ENCODE measurements around the gene MZT1. TPM values are rescaled to one million over a fixed set of nuclear protein-coding genes. Genes with fewer than 3 reads are reported as not detected.

MZT1 gene
- total and polyA plus RNA-seq, 9 of the 15 experiments (the other 6 are each of a cell fraction or from before 2014, with no cell fraction given): 15.3 to 31.6 (median 24.1) TPM

GRCh38 chr13:72774019-72774418, 46.6 kb upstream of the MZT1 start:
- peaks cover 20% of the 10 kb centered on the region for H3K79me2 ChIP-seq (ENCODE audit: control insufficient read depth, insufficient read depth, low read length)

GRCh38 chr13:72763411-72763810, 36.0 kb upstream of the MZT1 start:
- POLR2A ChIA-PET: no interaction called here
- no peak overlapping the region for H2AFZ ChIP-seq (ENCODE audit: low read depth, low read length)
- TF ChIP-seq THRB (CRISPR knock-in tag; conservative IDR thresholded peaks at IDR 0.05): no peak
- no peak for TF ChIP-seq PHB2 (IDR thresholded peaks at IDR 0.05; ENCODE audit: low read depth)
- TF ChIP-seq ZNF785 (CRISPR knock-in tag; IDR thresholded peaks at IDR 0.05): no peak
- no peak overlapping the region for H3K4me2 ChIP-seq (ENCODE audit: insufficient read depth, low read length)
- no peaks in the 10 kb centered on the region for H3K4me1 ChIP-seq (replicated peaks in 1 of 2; ENCODE audit: control insufficient read depth in 2 of 2, insufficient read depth in 2 of 2, low read length in 2 of 2)
- in situ Hi-C loops (cut with MboI) (no loop called here), intact Hi-C loops (cut with micrococcal nuclease) (no loop called here)
- H3K36me3 ChIP-seq (ENCODE audit: control insufficient read depth, insufficient read depth, low read length): peaks cover 95% of the 10 kb centered on the region
- BruUV-seq (replicated peaks): no TSS peak
- 100% methylated on average over 2 of the region's 2 CpGs for WGBS (ENCODE audit: insufficient coverage, low coverage, missing lambda C conversion rate)
- H3K4me3 ChIP-seq: no peak overlapping the region
- no peaks in the 10 kb centered on the region for H3K9me1 ChIP-seq (ENCODE audit: control insufficient read depth, insufficient read depth, low read length)
- H3K9ac ChIP-seq (ENCODE audit: insufficient read depth in 1 of 2, low read depth in 2 of 2, low read length in 2 of 2): no peak overlapping the region
- no peak overlapping the region for H3K27ac ChIP-seq (ENCODE audit: extremely low read depth, low read depth, low read length)
- FAIRE-seq (no peak), DNase-seq (ENCODE audit: extremely low read depth in 1 of 4, low spot score in 3 of 4) (no peak), ATAC-seq (no peak)
- H3K9me3 ChIP-seq (replicated peaks; ENCODE audit: control insufficient read depth, insufficient read depth, low read depth, low read length): no peaks in the 10 kb centered on the region
- no peaks in the 10 kb centered on the region for H3K27me3 ChIP-seq (ENCODE audit: control insufficient read depth in 2 of 2, insufficient read depth in 2 of 2, low read length in 2 of 2)
- no peaks in the 10 kb centered on the region for H4K20me1 ChIP-seq (replicated peaks; ENCODE audit: control insufficient read depth, insufficient read depth, low read length)
- CTCF ChIA-PET (ENCODE audit: low intra/inter-chr PET ratio): no interaction called here
- H3K79me2 ChIP-seq (ENCODE audit: control insufficient read depth, insufficient read depth, low read length): no peaks in the 10 kb centered on the region

More at GRCh38 chr13:72774019-72774418, 46.6 kb upstream of the MZT1 start:
- no TSS peak for BruUV-seq (replicated peaks)
- intact Hi-C loops (cut with micrococcal nuclease) (no loop called here), in situ Hi-C loops (cut with MboI) (no loop called here)
- Histone ChIP-seq H4K20me1 (replicated peaks; ENCODE audit: control insufficient read depth, insufficient read depth, low read length) (no peaks in the 10 kb centered on the region), H3K4me1 (replicated peaks in 1 of 2; ENCODE audit: control insufficient read depth in 2 of 2, insufficient read depth in 2 of 2, low read length in 2 of 2) (no peaks in the 10 kb centered on the region), H2AFZ (ENCODE audit: low read depth, low read length) (no peak overlapping the region), H3K36me3 (ENCODE audit: control insufficient read depth, insufficient read depth, low read length) (peaks cover 94% of the 10 kb centered on the region), H3K4me2 (ENCODE audit: insufficient read depth, low read length) (no peak overlapping the region), H3K27me3 (ENCODE audit: control insufficient read depth in 2 of 2, insufficient read depth in 2 of 2, low read length in 2 of 2) (no peaks in the 10 kb centered on the region), H3K4me3 (no peak overlapping the region), H3K9me1 (ENCODE audit: control insufficient read depth, insufficient read depth, low read length) (no peaks in the 10 kb centered on the region), H3K27ac (ENCODE audit: extremely low read depth, low read depth, low read length) (no peak overlapping the region), H3K9me3 (replicated peaks; ENCODE audit: control insufficient read depth, insufficient read depth, low read depth, low read length) (no peaks in the 10 kb centered on the region), H3K9ac (ENCODE audit: insufficient read depth in 1 of 2, low read depth in 2 of 2, low read length in 2 of 2) (no peak overlapping the region)
- FAIRE-seq (no peak), ATAC-seq (no peak), DNase-seq (ENCODE audit: extremely low read depth in 1 of 4, low spot score in 3 of 4) (no peak)
- POLR2A ChIA-PET: no interaction called here
- WGBS (ENCODE audit: insufficient coverage, low coverage, missing lambda C conversion rate): 85% methylated on average over 2 of the region's 2 CpGs
- TF ChIP-seq RBBP5 (IDR thresholded peaks at IDR 0.05; ENCODE audit: borderline replicate concordance, insufficient read depth, low read length, poor library complexity, severe bottlenecking): no peak
- no peak for TF ChIP-seq ZFP1 (CRISPR knock-in tag; IDR thresholded peaks at IDR 0.05)
- TF ChIP-seq DACH1 (IDR thresholded peaks at IDR 0.05; ENCODE audit: partially characterized antibody): no peak
- no peak for TF ChIP-seq ZNF217 (CRISPR knock-in tag; IDR thresholded peaks at IDR 0.05)
- TF ChIP-seq CBX1 (IDR thresholded peaks at IDR 0.05; ENCODE audit: low read depth): no peak
- TF ChIP-seq ZNF408 (CRISPR knock-in tag; IDR thresholded peaks at IDR 0.05; ENCODE audit: low read depth): no peak
- no peak for TF ChIP-seq E2F6 (IDR thresholded peaks at IDR 0.05; ENCODE audit: borderline replicate concordance in 1 of 2, extremely low read depth in 1 of 2, insufficient read depth in 1 of 2, insufficient read length in 1 of 2, low read depth in 1 of 2, low read length in 1 of 2, poor library complexity in 1 of 2, severe bottlenecking in 1 of 2)
- no peak for TF ChIP-seq ZNF717 (CRISPR knock-in tag; IDR thresholded peaks at IDR 0.05)
- TF ChIP-seq SMARCC2 (IDR thresholded peaks at IDR 0.05; ENCODE audit: low read depth): no peak
- no peak for TF ChIP-seq NELFE (IDR thresholded peaks at IDR 0.05; ENCODE audit: insufficient read depth, insufficient read length)
- CTCF ChIA-PET (ENCODE audit: low intra/inter-chr PET ratio): no interaction called here
